Measurements from ENCODE around the gene SOHLH1. TPM values are rescaled to one million over a fixed set of nuclear protein-coding genes. Genes with fewer than 3 reads are reported as not detected.

SOHLH1 gene
- polyA plus RNA-seq, 3 donors from 2014 or later: not detected

Other genes starting within 250 kb of the SOHLH1 start
- gene PPP1R26, start 219.7 kb downstream of the SOHLH1 start, polyA plus RNA-seq: 1 to 10 TPM in 1 of 3 donors, under 1 TPM in 2; 0.29 to 1.2 (median 0.39) TPM
- gene MRPS2, start 198.8 kb downstream of the SOHLH1 start, polyA plus RNA-seq: 10 to 100 TPM; 28.6 to 53.4 (median 32.9) TPM
- not detected for gene LCN1, start 178.0 kb downstream of the SOHLH1 start, polyA plus RNA-seq
- gene OBP2A, start 153.4 kb downstream of the SOHLH1 start, polyA plus RNA-seq: not detected
- not detected for gene PAEP, start 137.7 kb downstream of the SOHLH1 start, polyA plus RNA-seq
- not detected for gene GLT6D1, start 59.9 kb downstream of the SOHLH1 start, polyA plus RNA-seq
- gene LCN9, start 36.2 kb downstream of the SOHLH1 start, polyA plus RNA-seq: not detected
- gene KCNT1, start 2.7 kb upstream of the SOHLH1 start, polyA plus RNA-seq: not detected
- gene CAMSAP1, start 208.1 kb upstream of the SOHLH1 start, polyA plus RNA-seq: 1 to 10 TPM in 2 of 3 donors, under 1 TPM in 1; 0.10 to 1.7 (median 1.1) TPM